NCI-H2029 treated with DMSO at 0.1 percent for 48 hours (cell line): Measurements from ENCODE around the gene EFCAB11.

Experiments
- DNase-seq: peaks from one replicate; lab custom pipeline; 2025; lab: John Stamatoyannopoulos, UW

Gene EFCAB11

GRCh38 chr14:89866458-89866857, 88.1 kb downstream of the EFCAB11 start:
- DNase-seq, result no peak

GRCh38 chr14:89865153-89865552, 89.4 kb downstream of the EFCAB11 start:
- no peak for DNase-seq

GRCh38 chr14:89862856-89863255, 91.7 kb downstream of the EFCAB11 start:
- DNase-seq, result no peak

GRCh38 chr14:89861630-89862029, 92.9 kb downstream of the EFCAB11 start:
- DNase-seq, result no peak

GRCh38 chr14:89858089-89858488, 96.4 kb downstream of the EFCAB11 start:
- DNase-seq, result no peak

GRCh38 chr14:89856871-89857345, 97.6 kb downstream of the EFCAB11 start:
- DNase-seq, result no peak

GRCh38 chr14:89855961-89856656, 98.4 kb downstream of the EFCAB11 start:
- no peak for DNase-seq

- DNase-seq, result no peak
These were observed 100.4 kb downstream of the EFCAB11 start for GRCh38 chr14:89853936-89854693.

GRCh38 chr14:89851106-89851505, 103.4 kb downstream of the EFCAB11 start:
- DNase-seq, result peak; percentile 14

GRCh38 chr14:89849931-89850330, 104.6 kb downstream of the EFCAB11 start:
- DNase-seq, result no peak

GRCh38 chr14:89848165-89848564, 106.4 kb downstream of the EFCAB11 start:
- no peak for DNase-seq

- no peak for DNase-seq
These were observed 109.2 kb downstream of the EFCAB11 start for GRCh38 chr14:89845346-89845745.

- no peak for DNase-seq
These were observed 110.0 kb downstream of the EFCAB11 start for GRCh38 chr14:89844508-89844907.

GRCh38 chr14:89842837-89843236, 111.7 kb downstream of the EFCAB11 start:
- no peak for DNase-seq

- no peak for DNase-seq
These were observed 112.7 kb downstream of the EFCAB11 start for GRCh38 chr14:89841851-89842250.

- no peak for DNase-seq
These were observed 117.6 kb downstream of the EFCAB11 start for GRCh38 chr14:89836830-89837469.

- no peak for DNase-seq
These were observed 120.9 kb downstream of the EFCAB11 start for GRCh38 chr14:89833661-89834060.

- DNase-seq, result no peak
These were observed 121.4 kb downstream of the EFCAB11 start for GRCh38 chr14:89833120-89833532.

- DNase-seq, result no peak
These were observed 125.9 kb downstream of the EFCAB11 start for GRCh38 chr14:89828471-89829165.

- no peak for DNase-seq
These were observed 127.3 kb downstream of the EFCAB11 start for GRCh38 chr14:89827265-89827664.

- DNase-seq, result no peak
These were observed 127.9 kb downstream of the EFCAB11 start for GRCh38 chr14:89826596-89826995.

GRCh38 chr14:89823743-89824142, 130.8 kb downstream of the EFCAB11 start:
- DNase-seq, result no peak
